OCI-LY7 (cell line): ENCODE results near the gene PKDCC.

Experiments
- EZH2phosphoT487 ChIP-seq: fragments of 200-600 bp; sonication (generic); IDR thresholded peaks from 2 replicates; pipeline ENCODE4 v1.6.1; 2018; ENCODE audit warnings: low read depth, borderline replicate concordance, mild to moderate bottlenecking, mixed run types, antibody characterized with exemption, low read length, moderate library complexity, mixed read lengths
- TF ChIP-seq, protein P1 (sequence below): fragments of 200-600 bp; sonication (generic); conservative IDR thresholded peaks from 2 replicates; pipeline ENCODE4 v1.5.1; 2014; ENCODE audit warnings: mild to moderate bottlenecking, antibody characterized with exemption, low read length, moderate library complexity, mixed read lengths

DNA sequence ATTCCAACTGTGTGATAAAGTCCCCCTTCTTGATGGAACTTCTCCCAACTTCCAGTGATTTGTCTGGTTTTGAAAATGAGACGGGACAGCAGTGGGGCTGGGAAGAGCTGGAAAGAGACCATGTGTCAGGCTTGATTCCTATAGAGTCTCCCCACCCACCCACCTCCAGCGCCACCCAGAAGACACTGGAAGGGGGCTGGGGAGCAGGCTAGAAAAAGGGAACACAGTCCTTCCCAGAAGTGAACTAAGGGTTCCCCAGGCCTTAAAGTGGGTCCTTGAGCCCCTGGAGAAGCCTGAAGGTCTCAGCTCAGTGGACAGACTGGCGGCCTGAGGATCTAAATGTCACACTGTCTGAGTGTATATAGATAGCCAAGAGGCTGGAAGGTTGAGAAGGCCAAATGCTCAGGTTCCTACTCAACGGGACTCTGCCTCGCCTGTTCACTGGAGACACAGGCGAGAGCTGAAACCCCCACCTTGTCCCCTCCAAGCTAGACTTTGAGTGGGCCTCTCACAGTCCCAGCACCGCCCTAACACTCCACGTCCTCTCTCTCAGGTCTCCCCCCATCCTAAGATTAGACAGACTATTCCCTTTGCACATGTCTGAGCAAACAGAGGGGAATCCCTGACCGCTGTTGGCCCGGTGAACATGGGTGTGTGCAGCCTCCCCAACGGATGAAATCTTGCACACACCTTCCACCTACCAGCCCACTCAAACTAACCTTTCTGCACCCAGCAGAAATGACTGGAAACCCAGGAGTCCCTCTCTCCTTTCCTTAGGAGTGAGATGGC is 1.6 kb downstream of the PKDCC start:
- TF ChIP-seq, protein P1, sequence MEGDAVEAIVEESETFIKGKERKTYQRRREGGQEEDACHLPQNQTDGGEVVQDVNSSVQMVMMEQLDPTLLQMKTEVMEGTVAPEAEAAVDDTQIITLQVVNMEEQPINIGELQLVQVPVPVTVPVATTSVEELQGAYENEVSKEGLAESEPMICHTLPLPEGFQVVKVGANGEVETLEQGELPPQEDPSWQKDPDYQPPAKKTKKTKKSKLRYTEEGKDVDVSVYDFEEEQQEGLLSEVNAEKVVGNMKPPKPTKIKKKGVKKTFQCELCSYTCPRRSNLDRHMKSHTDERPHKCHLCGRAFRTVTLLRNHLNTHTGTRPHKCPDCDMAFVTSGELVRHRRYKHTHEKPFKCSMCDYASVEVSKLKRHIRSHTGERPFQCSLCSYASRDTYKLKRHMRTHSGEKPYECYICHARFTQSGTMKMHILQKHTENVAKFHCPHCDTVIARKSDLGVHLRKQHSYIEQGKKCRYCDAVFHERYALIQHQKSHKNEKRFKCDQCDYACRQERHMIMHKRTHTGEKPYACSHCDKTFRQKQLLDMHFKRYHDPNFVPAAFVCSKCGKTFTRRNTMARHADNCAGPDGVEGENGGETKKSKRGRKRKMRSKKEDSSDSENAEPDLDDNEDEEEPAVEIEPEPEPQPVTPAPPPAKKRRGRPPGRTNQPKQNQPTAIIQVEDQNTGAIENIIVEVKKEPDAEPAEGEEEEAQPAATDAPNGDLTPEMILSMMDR: no peak
- TF ChIP-seq EZH2phosphoT487: no peak
